ENCODE measurements around the gene TOP2B.

Gene TOP2B, protein sequence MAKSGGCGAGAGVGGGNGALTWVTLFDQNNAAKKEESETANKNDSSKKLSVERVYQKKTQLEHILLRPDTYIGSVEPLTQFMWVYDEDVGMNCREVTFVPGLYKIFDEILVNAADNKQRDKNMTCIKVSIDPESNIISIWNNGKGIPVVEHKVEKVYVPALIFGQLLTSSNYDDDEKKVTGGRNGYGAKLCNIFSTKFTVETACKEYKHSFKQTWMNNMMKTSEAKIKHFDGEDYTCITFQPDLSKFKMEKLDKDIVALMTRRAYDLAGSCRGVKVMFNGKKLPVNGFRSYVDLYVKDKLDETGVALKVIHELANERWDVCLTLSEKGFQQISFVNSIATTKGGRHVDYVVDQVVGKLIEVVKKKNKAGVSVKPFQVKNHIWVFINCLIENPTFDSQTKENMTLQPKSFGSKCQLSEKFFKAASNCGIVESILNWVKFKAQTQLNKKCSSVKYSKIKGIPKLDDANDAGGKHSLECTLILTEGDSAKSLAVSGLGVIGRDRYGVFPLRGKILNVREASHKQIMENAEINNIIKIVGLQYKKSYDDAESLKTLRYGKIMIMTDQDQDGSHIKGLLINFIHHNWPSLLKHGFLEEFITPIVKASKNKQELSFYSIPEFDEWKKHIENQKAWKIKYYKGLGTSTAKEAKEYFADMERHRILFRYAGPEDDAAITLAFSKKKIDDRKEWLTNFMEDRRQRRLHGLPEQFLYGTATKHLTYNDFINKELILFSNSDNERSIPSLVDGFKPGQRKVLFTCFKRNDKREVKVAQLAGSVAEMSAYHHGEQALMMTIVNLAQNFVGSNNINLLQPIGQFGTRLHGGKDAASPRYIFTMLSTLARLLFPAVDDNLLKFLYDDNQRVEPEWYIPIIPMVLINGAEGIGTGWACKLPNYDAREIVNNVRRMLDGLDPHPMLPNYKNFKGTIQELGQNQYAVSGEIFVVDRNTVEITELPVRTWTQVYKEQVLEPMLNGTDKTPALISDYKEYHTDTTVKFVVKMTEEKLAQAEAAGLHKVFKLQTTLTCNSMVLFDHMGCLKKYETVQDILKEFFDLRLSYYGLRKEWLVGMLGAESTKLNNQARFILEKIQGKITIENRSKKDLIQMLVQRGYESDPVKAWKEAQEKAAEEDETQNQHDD (N-terminal part only)

DNA sequence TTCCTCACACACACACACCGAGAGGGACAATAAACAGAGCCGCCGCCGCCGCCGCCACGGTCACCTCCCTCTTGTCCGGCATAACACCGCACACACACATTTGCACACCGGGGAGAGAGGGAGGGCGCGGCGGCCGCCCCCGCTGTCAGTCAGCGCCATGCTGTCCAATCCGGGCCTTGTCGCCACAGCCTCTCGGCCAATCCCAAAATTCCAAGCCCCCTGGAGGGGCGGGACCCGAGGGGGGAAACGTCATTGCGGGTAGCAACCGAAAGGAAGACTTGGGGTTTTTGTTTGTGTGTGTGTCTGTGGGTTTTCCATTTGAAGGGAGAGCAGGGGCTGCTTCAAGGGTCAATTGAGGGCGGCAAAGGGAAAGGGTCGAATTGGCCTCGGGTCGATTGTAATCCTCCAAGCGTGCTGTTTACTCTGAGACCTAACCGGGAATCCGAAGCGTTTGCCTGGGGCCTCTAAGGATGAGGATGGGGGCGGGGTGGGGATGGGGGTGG lies at the start of gene TOP2B:
Gene TOP2B (minus strand): TSS at position 96 of the 503 bp plus-strand sequence. CDS start 610 bp downstream, outside the sequence.
- H3K36me3 Mint-ChIP-seq (ENCODE audit: low read depth): peaks cover 11% of the 10 kb centered on the region
- peaks cover 11% of the 10 kb centered on the region for H3K27me3 Mint-ChIP-seq (ENCODE audit: low read depth)
- H3K4me3 Mint-ChIP-seq: peak within 1 kb of the TSS; percentile 99
- peaks cover 35% of the 10 kb centered on the region for H3K4me1 Mint-ChIP-seq (ENCODE audit: low read depth)
- peak within 1 kb of the TSS; percentile 99 for H3K27ac Mint-ChIP-seq
- no peaks in the 10 kb centered on the region for H3K9me3 Mint-ChIP-seq

DNA sequence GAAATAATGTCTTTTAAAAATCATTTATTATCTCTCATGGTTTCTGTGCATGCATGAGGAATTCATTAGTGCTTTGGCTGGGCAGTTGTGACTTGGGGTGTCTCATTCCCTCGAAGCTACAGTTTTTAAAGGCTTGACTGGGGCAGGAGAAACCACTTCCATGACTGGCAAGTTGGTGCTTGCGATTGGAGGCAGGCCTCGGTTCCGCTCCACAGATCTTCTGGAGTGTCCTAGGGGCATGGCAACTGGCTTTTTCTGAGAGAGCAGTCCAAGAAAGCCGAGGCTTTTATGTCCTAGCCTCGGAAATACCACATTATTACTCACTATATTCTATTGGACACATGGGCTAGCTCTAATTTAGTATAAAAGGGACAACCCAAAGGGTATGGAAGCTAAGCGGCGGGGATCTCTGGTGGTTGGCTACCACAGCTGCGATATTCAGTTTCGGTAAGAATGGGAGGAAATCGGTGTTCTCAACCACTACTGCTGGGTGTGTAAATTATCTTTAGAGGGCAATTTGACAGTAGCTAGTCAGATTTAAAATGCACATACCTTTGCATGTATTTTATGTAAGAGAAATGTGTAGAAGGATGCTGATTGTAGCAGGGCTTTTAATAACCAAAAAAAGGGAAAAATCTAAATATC lies 48.8 kb upstream of the TOP2B start:
- Mint-ChIP-seq H3K27ac (no peak overlapping the region), H3K4me1 (ENCODE audit: low read depth) (no peaks in the 10 kb centered on the region), H3K36me3 (ENCODE audit: low read depth) (peaks cover 6% of the 10 kb centered on the region)

DNA sequence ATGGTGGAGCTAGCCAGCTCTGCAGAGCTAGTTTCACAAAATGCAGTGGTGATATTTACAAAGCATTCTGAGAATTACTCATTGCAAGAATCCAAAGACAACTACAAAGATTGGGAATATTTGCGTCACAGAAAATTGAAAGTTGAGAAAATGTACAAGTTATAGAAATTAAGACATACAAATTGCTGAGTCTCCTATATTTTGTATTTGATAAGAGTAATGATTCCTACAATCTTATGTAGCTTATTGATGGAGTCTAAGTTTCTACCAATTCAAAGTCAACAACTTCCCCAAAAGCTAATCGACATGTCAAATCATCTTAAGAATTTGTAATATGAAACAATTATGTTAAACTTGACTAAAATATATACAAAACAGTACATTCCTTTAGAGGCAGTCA lies 46.4 kb upstream of the TOP2B start:
- Mint-ChIP-seq H3K4me1 (ENCODE audit: low read depth) (no peaks in the 10 kb centered on the region), H3K27ac (no peak overlapping the region), H3K9me3 (no peaks in the 10 kb centered on the region), H3K27me3 (ENCODE audit: low read depth) (peaks cover 19% of the 10 kb centered on the region), H3K36me3 (ENCODE audit: low read depth) (no peaks in the 10 kb centered on the region), H3K4me3 (no peak overlapping the region)

More for the DNA sequence above, 48.8 kb upstream of the TOP2B start:
- Mint-ChIP-seq H3K4me3 (no peak overlapping the region), H3K27me3 (ENCODE audit: low read depth) (peaks cover 9% of the 10 kb centered on the region), H3K9me3 (no peaks in the 10 kb centered on the region)

DNA sequence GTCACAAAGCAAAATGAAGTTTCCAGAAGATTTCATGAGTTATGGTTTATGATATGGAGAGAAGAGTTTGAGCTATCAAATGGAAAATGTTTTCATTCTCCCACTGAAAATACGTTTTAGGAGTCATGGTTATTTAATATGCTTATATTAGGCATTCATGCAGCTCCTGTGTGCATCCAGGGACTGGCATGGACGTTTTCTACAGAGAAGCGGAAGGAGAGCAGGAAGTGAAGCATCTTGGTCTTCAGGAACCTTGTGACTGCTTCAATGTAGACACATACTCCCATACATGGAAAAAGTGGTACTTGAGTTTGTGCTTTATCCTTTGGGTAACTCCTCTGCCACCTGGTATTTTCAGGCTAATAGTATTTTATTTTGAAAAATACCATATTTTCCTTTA lies 43.3 kb upstream of the TOP2B start:
- no peak overlapping the region for H3K4me3 Mint-ChIP-seq
- no peaks in the 10 kb centered on the region for H3K4me1 Mint-ChIP-seq (ENCODE audit: low read depth)
- H3K27me3 Mint-ChIP-seq (ENCODE audit: low read depth): peaks cover 26% of the 10 kb centered on the region
- no peaks in the 10 kb centered on the region for H3K9me3 Mint-ChIP-seq
- no peaks in the 10 kb centered on the region for H3K36me3 Mint-ChIP-seq (ENCODE audit: low read depth)
- no peak overlapping the region for H3K27ac Mint-ChIP-seq

DNA sequence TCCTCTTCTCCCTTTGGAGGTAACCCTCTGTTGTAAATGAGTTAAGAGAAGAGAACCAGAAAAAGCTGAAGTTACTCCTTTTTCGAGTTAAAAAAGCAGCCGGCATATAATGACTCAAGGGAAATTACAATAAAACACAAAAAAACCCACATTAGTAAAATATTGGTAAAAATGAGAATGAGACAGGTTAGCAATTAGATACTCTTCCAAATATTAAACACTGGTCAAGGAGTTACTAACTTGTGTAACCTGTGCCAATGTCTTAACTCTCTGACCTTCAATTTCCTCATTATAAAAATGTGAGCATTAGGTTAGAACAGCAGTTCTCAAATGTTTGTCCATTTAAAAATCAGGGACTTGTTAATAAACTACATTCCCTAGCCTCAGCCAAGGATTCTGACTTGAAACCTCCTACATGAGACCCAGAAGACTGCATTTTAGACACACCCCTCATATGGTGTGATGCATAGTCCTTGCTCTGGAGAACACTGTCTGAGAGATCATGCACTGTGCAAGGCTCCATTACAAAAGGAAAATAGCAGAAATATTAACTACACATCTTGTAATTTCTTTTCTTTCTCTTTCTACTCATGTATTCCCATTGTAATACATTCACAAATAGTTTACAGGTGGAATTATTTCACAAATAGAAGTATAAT lies 42.7 kb upstream of the TOP2B start:
- Mint-ChIP-seq H3K4me3 (no peak overlapping the region), H3K36me3 (ENCODE audit: low read depth) (no peaks in the 10 kb centered on the region), H3K4me1 (ENCODE audit: low read depth) (no peaks in the 10 kb centered on the region), H3K9me3 (no peaks in the 10 kb centered on the region), H3K27ac (no peak overlapping the region), H3K27me3 (ENCODE audit: low read depth) (peaks cover 26% of the 10 kb centered on the region)

DNA sequence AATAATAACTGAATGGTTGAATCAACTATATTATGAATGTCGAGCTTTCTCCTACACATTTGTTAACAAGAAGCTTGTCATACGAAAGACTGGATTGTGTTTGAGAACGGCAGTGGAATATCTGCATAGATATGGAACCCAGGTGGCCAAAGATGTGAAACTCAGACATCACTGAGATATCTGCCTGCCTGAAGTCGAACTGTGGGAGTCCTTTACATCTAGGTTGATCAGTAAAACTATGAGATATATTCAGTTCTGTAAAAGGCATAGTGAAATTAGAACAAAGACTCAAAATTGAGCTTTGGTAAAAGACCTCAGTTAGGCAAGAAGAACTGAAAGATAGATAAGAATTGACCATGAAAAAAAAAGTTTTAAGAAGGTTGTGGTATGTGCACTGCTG lies 41.5 kb upstream of the TOP2B start:
- Mint-ChIP-seq H3K27me3 (ENCODE audit: low read depth) (peaks cover 32% of the 10 kb centered on the region), H3K4me3 (no peak overlapping the region), H3K9me3 (no peaks in the 10 kb centered on the region), H3K4me1 (ENCODE audit: low read depth) (no peaks in the 10 kb centered on the region), H3K36me3 (ENCODE audit: low read depth) (no peaks in the 10 kb centered on the region), H3K27ac (no peak overlapping the region)

DNA sequence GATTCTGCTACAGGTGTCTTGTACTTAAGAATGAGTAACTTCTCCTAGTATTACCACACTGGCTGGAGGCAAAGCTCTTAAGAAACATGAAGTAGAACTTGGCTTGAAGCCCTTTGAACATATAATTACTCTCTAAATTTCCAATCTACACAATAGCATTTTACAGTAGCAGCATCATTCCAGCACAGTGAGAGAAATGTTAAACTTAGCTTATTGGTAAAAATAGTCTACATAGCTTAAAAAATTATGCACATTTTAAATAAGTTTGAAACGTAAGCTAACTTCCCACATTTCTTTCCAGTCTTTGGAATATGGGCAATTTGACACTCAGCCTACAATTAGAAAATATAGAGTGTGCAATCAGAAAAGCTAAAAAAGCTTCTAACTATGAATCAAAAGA lies 32.8 kb upstream of the TOP2B start:
- H3K4me1 Mint-ChIP-seq (ENCODE audit: low read depth): no peaks in the 10 kb centered on the region
- peaks cover 6% of the 10 kb centered on the region for H3K27me3 Mint-ChIP-seq (ENCODE audit: low read depth)
- H3K27ac Mint-ChIP-seq: no peak overlapping the region
- no peak overlapping the region for H3K4me3 Mint-ChIP-seq
- no peaks in the 10 kb centered on the region for H3K36me3 Mint-ChIP-seq (ENCODE audit: low read depth)
- no peaks in the 10 kb centered on the region for H3K9me3 Mint-ChIP-seq

DNA sequence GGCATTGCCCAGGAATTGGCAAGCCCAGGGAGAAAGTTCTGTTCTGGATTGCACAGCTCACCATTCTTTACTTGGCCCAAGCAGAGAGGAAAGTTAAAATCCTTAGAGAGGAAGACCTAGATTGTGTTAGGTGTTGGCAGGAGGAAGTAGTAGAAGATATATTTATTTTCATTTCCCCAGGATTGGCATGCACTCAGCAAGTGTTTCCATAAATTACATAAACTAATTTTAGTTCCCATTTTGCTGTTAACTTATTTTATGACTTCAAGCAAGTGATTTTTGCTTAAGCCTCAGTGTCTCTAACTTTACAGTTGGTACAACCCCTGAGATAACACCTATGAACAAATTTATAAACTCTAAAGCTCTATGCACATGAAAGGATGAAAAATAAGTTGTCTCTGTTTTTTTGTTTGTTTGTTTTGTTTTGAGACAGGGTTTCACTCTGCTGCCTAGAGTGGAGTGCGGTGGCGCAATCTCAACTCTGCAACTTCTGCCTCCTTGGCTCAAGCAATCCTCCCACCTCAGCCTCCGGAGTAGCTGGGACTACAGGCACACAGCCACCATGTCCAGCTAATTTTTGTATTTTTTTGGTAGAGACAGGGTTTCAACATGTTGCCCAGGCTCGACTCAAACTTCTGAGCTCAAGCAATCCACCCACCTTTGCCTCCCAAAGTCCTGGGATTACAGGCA lies 31.2 kb upstream of the TOP2B start:
- peaks cover 8% of the 10 kb centered on the region for H3K27me3 Mint-ChIP-seq (ENCODE audit: low read depth)
- no peak overlapping the region for H3K27ac Mint-ChIP-seq
- no peak overlapping the region for H3K4me3 Mint-ChIP-seq
- H3K36me3 Mint-ChIP-seq (ENCODE audit: low read depth): no peaks in the 10 kb centered on the region
- H3K9me3 Mint-ChIP-seq: no peaks in the 10 kb centered on the region
- no peaks in the 10 kb centered on the region for H3K4me1 Mint-ChIP-seq (ENCODE audit: low read depth)

DNA sequence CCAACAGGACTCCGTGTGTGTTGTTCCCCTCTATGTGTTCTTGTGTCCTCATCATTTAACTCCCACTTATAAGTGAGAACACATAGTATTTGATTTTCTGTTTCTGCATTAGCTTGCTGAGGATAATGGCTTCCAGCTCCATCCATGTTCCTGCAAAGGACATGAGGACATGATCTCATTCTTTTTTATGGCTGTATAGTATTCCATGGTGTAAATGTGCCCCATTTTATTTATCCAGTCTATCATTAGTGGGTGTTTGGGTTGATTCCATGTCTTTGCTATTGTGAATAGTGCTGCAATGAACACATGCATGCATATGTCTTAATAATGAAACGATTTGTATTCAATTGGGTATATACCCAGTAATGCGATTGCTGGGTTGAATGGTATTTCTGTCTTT lies 28.5 kb upstream of the TOP2B start:
- Mint-ChIP-seq H3K36me3 (ENCODE audit: low read depth) (no peaks in the 10 kb centered on the region), H3K9me3 (no peaks in the 10 kb centered on the region), H3K4me3 (no peak overlapping the region), H3K27ac (no peak overlapping the region), H3K4me1 (ENCODE audit: low read depth) (no peaks in the 10 kb centered on the region), H3K27me3 (ENCODE audit: low read depth) (peaks cover 14% of the 10 kb centered on the region)

DNA sequence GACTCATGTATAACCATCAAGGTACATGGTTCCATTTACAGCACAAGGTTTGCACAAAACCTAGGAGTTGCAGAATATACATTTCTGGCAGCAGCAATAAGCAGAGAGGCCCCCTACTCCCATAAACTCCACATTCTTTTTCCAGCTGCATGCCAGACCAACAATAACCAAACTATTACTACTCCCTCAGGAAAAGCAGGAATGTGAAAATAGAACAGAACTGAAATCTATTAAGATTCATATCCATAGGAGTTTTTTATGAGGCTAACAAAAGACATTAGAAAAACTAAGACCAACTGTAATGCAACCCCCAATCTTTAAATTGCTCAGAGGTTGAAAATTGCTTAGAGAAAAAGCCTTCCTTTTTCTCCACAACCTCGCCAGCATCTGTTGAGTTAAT lies 27.6 kb upstream of the TOP2B start:
- Mint-ChIP-seq H3K4me3 (no peak overlapping the region), H3K4me1 (ENCODE audit: low read depth) (no peaks in the 10 kb centered on the region), H3K27me3 (ENCODE audit: low read depth) (peaks cover 17% of the 10 kb centered on the region), H3K27ac (no peak overlapping the region), H3K36me3 (ENCODE audit: low read depth) (no peaks in the 10 kb centered on the region), H3K9me3 (no peaks in the 10 kb centered on the region)

DNA sequence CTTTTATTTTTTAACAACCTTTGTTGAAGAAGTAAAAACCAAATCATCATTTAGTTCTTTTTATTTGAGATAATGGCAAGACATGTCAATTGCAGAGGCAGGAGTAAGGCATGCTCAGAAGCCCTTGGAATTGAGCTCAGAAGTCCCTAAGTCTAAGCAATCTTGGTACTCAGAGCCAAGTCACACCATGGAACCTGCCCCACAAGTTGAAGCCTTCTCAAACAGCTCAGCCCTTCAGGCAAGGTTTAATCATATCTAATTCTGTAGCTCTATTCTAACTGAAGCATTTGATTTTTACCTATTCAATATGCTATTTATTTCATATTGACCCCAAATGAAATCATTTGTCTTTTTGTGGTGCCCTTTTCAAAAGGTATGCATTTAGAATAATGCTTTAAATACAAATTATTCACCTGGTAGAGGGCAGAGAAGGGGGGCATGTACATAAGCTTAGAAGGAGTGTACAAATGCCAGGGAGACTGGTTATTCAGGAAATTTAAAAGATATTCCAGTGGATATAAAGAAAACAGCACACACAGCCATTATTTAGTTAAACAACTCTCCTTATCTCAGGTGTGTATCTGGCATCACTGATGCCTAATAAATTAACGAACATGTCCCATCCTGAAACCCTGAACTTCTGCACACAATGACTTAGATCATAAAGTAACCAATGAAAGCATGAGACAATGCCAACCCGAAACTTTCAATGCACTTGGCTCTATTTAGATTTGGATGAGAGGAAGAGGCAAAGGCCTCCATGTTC lies 26.2 kb upstream of the TOP2B start:
- Mint-ChIP-seq H3K36me3 (ENCODE audit: low read depth) (no peaks in the 10 kb centered on the region), H3K4me3 (no peak overlapping the region), H3K4me1 (ENCODE audit: low read depth) (no peaks in the 10 kb centered on the region), H3K27ac (no peak overlapping the region), H3K9me3 (no peaks in the 10 kb centered on the region), H3K27me3 (ENCODE audit: low read depth) (peaks cover 17% of the 10 kb centered on the region)

DNA sequence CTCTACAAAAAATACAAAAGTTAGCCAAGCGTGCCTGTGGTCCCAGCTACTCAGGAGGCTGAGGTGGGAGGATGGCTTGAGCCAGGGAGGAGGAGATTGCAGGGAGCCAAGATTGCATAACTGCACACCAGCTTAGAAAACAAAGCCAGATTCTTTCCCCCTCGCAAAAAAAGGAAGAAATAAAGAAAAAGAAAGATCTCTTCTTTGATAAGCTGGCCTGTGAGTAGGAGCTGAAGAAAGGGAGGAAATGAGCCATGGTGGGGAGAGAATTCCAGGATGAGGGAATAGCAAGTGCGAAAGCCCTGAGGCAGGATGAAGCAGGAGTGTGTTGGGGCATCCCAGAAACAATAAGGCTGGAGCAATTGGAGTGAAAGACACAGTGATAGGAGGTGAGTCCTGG lies 24.5 kb upstream of the TOP2B start:
- Mint-ChIP-seq H3K9me3 (no peaks in the 10 kb centered on the region), H3K27me3 (ENCODE audit: low read depth) (peaks cover 17% of the 10 kb centered on the region), H3K4me1 (ENCODE audit: low read depth) (no peaks in the 10 kb centered on the region), H3K27ac (no peak overlapping the region), H3K4me3 (no peak overlapping the region), H3K36me3 (ENCODE audit: low read depth) (no peaks in the 10 kb centered on the region)

DNA sequence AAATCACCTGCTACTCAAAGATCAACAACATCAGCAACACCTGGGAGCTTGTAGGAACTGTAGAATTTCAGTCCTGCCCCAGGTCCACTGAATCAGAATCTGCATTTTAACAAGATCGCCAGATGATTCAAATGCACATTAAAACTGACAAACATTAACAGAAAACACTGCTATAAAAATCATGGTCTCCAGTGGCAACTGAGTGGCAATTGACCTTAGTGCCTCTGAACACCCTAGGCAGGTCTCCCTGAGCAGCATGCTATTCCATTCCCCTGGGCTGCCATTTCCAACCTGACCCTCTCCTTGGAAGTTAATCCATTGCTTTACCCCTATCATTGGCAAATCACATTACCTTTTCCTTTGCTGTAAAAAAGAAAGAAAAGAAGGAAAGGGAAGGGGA lies 23.0 kb upstream of the TOP2B start:
- H3K4me1 Mint-ChIP-seq (ENCODE audit: low read depth): no peaks in the 10 kb centered on the region
- H3K4me3 Mint-ChIP-seq: no peak overlapping the region
- peaks cover 17% of the 10 kb centered on the region for H3K27me3 Mint-ChIP-seq (ENCODE audit: low read depth)
- H3K9me3 Mint-ChIP-seq: no peaks in the 10 kb centered on the region
- H3K27ac Mint-ChIP-seq: no peak overlapping the region
- no peaks in the 10 kb centered on the region for H3K36me3 Mint-ChIP-seq (ENCODE audit: low read depth)
